Panc1 (cell line): ENCODE data around the gene G2E3.

Source experiments
- CTCF ChIP-seq: fragments of 450-650 bp; IDR thresholded peaks from 2 replicates; pipeline ENCODE4 v1.5.1; 2017; ENCODE audit warnings: mild to moderate bottlenecking
- POLR2AphosphoS5 ChIP-seq: IDR thresholded peaks from 2 replicates; pipeline ENCODE4 v1.6.1; 2012; ENCODE audit warnings: mild to moderate bottlenecking, low read depth, low read length, moderate library complexity
- REST ChIP-seq, 2 experiments: IDR thresholded peaks; 2 replicates each; pipeline ENCODE4 v1.6.1; 2011 to 2012; ENCODE audit warnings: low read depth in 2 of 2, control low read depth in 1 of 2, low read length in 1 of 2, mild to moderate bottlenecking in 1 of 2, moderate library complexity in 1 of 2; ENCODE audit not compliant: insufficient read depth in 1 of 2
- SIN3A ChIP-seq: IDR thresholded peaks from 2 replicates; pipeline ENCODE4 v1.6.1; 2012; ENCODE audit warnings: low read depth, mild to moderate bottlenecking, low read length, moderate library complexity, borderline replicate concordance; ENCODE audit not compliant: insufficient read depth

GRCh38 chr14:30560581-30560980 lies 1.6 kb downstream of the G2E3 start:
- TF ChIP-seq REST (IDR thresholded peaks at IDR 0.05; ENCODE audit: insufficient read depth in 1 of 2, low read depth in 2 of 2, low read length in 1 of 2): no peak
- no peak for TF ChIP-seq CTCF
- TF ChIP-seq POLR2AphosphoS5: no peak
- TF ChIP-seq SIN3A: no peak
